ENCODE measurements around the gene ITIH3. TPM values are rescaled to one million over a fixed set of nuclear protein-coding genes. Genes with fewer than 3 reads are reported as not detected.

The ITIH3 gene
- total RNA-seq, 1 experiment from 2014 or later = not detected

GRCh38 chr3:52836986-52837385, 42.4 kb downstream of the ITIH3 start:
- no peak for DNase-seq (ENCODE audit: low read depth)
- in situ Hi-C loops (cut with HindIII; ENCODE audit: low pct_unique_long_range_greater_than_20kb, low sequenced_read_pairs) = no loop called here

DNA sequence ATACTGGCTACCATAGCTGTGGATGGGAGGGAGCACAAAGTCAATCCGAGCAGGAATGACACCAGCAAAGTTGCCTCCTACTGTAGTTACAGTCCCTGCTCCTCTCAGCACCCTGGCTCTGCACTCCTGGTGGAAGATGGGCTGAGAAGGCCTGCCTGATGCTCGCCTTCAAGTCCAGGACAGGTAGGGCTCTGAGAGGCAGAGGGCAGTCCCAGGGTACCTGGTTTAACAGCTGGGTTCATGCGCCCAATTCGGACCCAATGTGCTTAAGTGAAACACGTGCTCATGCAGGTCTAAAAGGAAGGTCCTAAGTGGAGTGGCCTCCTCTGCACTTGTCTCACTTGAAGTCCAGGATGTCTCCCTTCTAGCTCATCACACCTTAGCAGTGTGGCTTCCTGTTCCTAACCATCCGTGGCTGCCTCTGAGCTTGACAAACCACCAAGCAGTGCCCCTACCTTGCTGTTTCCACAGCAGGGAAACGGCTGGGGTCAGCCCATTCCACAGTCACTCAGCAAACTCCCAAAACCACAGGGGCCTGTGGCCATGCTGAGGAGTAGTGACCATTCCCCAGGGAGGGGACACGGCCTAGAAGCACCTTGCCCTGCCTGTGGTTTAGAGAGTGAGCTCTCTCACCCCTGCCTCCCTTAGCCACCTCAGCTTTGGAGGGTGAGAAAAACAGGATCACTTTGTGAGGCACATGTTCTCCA, 44.1 kb downstream of the ITIH3 start:
- DNase-seq (ENCODE audit: low read depth) = no peak
- in situ Hi-C loops (cut with HindIII; ENCODE audit: low pct_unique_long_range_greater_than_20kb, low sequenced_read_pairs) = no loop called here

DNA sequence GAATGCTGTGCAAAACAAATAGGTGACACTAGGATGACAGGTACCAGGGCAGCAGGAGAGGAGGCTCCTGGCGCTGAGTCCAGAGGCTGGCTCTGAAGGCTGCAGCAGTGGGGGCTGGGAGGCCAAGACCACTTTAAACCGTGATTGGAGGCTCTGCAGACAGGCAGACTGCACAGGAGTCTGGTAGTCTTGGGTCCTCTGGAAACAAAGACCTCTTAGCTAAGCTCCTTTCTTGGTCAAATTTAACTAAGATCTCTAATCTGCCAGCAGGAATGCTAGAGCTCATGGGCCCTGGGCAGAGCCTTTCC, 44.6 kb downstream of the ITIH3 start:
- in situ Hi-C loops (cut with HindIII; ENCODE audit: low pct_unique_long_range_greater_than_20kb, low sequenced_read_pairs) = no loop called here
- DNase-seq (ENCODE audit: low read depth) = no peak

DNA sequence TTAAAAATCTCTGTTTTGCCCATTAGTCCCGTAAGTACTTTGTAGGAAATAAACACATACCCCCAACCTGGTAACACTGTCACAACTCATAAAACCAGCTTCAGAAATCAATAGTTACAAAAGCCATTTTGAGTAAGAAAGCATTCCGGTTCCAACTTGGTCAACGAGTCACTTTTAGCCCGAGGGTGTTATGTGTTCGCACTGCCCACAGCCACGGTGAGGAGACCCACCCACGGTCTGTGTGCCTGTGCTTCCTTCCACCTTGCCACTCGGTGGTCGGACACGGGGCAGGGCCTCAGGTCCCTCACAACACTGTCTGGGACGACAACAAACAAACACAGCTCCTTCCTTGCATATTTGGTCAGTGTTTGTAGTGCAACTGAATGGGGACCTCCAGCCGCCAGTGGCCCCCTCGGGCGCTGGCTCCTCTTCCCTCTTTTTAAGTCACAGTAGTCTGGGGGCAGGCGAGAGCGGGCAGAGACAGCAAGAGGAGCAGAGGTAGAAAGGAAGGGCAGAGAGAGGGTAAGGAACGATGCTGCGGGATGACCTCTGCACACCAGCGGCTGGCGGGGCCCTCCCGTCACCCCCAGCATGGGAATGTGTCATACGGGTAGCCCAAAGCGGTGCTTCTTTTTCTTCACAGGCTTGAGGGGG, 45.4 kb downstream of the ITIH3 start:
- in situ Hi-C loops (cut with HindIII; ENCODE audit: low pct_unique_long_range_greater_than_20kb, low sequenced_read_pairs) = no loop called here

GRCh38 chr3:52841211-52841980, 46.8 kb downstream of the ITIH3 start:
- no peak for DNase-seq (ENCODE audit: low read depth)
- in situ Hi-C loops (cut with HindIII; ENCODE audit: low pct_unique_long_range_greater_than_20kb, low sequenced_read_pairs) = no loop called here

More for the DNA sequence above, 45.4 kb downstream of the ITIH3 start:
- DNase-seq (ENCODE audit: low read depth) = no peak

DNA sequence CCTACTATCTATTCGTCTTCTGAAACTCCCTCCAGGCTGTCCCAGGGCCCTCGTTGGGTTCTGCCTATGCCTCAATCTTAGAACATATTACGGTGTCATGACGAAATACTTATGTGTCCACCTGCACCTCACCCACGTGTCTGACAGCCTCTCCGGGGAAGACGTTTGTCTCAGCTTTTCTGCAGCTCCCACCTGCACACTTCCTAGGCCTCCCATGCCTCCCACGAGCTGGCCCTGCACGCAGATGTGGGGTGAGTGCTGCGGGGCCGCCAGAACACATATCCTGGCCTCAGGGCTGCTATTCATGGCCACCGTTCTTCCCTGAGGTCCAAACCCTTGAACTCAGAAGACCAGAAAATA, 47.4 kb downstream of the ITIH3 start:
- in situ Hi-C loops (cut with HindIII; ENCODE audit: low pct_unique_long_range_greater_than_20kb, low sequenced_read_pairs) = no loop called here

GRCh38 chr3:52842424-52842823, 47.8 kb downstream of the ITIH3 start:
- in situ Hi-C loops (cut with HindIII; ENCODE audit: low pct_unique_long_range_greater_than_20kb, low sequenced_read_pairs) = no loop called here
- no peak for DNase-seq (ENCODE audit: low read depth)

More for the DNA sequence above, 47.4 kb downstream of the ITIH3 start:
- no peak for DNase-seq (ENCODE audit: low read depth)

- no peak for DNase-seq (ENCODE audit: low read depth)
- in situ Hi-C loops (cut with HindIII; ENCODE audit: low pct_unique_long_range_greater_than_20kb, low sequenced_read_pairs) = no loop called here
Measured at GRCh38 chr3:52843108-52843865, 48.7 kb downstream of the ITIH3 start.

GRCh38 chr3:52843881-52844280, 49.3 kb downstream of the ITIH3 start:
- in situ Hi-C loops (cut with HindIII; ENCODE audit: low pct_unique_long_range_greater_than_20kb, low sequenced_read_pairs) = no loop called here
- no peak for DNase-seq (ENCODE audit: low read depth)

GRCh38 chr3:52844290-52844975, 49.8 kb downstream of the ITIH3 start:
- DNase-seq (ENCODE audit: low read depth) = no peak
- in situ Hi-C loops (cut with HindIII; ENCODE audit: low pct_unique_long_range_greater_than_20kb, low sequenced_read_pairs) = no loop called here

DNA sequence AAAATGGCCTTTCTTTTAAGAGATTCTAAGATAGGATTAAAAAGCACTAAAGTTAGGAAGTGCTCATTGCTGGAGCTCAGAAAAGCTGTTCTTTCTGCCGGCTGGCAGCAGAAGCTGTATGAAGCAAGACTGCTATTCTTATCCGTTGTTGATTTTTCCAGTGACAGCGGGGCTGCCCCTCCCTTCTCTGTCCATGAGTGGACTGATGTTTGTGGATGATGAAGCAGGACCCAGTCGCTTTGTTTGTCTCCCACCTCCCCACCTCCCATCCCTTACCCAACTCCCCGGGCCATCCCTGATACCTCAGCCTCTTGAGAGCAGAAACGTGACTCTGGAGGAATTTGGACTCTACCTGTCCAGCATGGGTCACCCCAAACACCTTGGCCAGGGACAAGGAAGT, 50.6 kb downstream of the ITIH3 start:
- in situ Hi-C loops (cut with HindIII; ENCODE audit: low pct_unique_long_range_greater_than_20kb, low sequenced_read_pairs) = no loop called here
- no peak for DNase-seq (ENCODE audit: low read depth)

DNA sequence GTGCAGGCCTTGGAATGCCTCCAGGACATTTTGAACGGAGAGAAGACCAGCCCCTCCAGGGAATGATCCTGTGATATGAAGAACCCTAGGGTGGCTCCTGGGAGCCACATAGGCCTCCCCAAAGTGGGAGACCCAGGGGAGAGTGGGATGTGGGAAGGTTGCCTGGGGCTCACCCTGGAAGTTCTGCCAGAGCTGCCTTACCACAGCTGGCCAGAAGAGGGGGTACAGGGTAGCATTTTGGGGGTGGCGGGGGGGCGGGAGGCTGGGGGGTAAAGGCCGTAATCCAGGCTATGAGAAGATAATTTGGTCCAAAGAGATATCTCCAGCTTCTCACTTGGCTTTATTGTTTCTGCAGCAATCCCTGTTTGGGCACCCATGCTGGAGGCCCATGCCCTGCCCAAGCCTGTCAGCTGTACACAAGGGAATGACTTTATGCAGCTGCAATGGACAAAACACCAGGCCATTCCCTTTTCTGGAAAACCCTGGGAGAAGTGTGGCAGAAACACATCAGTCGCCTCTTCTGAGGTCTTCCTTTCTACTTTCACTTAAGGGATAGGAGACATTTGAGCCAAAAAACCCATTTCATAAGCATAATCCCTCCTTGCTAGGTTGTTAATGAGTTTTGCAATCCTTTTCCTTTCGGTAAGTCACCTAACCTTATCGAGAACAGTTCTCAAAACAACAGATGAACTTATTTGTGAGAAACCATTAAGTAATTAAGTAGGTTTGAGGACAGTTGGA, 51.3 kb downstream of the ITIH3 start:
- DNase-seq (ENCODE audit: low read depth) = no peak
- in situ Hi-C loops (cut with HindIII; ENCODE audit: low pct_unique_long_range_greater_than_20kb, low sequenced_read_pairs) = no loop called here

DNA sequence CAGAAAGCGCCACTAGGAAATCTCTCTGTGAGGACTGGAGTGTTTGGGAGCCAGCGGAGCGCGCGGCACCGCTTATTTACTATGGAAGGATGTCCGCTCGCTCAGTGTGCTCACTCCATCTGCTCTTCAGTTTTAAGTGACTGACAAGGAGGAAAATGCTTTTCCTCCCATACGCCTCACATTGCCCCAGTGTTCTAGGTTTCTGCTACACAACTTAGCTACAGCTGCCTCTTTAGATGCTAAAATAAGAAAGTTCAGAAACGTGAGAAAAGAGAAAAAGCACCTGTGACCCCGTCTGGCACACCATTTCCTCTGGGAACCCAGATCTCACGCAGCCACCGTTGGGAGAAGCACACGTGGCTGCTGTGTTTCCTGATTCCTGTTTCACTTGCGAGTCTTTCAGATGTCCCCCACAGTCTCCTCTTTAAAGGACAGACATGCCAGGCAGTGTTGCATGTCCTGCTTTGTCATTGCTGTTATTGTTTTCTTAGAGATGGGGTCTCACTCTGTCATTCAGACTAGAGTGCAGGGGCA, 51.9 kb downstream of the ITIH3 start:
- DNase-seq (ENCODE audit: low read depth) = no peak
- in situ Hi-C loops (cut with HindIII; ENCODE audit: low pct_unique_long_range_greater_than_20kb, low sequenced_read_pairs) = no loop called here

- in situ Hi-C loops (cut with HindIII; ENCODE audit: low pct_unique_long_range_greater_than_20kb, low sequenced_read_pairs) = no loop called here
Measured at GRCh38 chr3:52847241-52847640, 52.6 kb downstream of the ITIH3 start.

GRCh38 chr3:52847726-52848125, 53.1 kb downstream of the ITIH3 start:
- DNase-seq (ENCODE audit: low read depth) = no peak
- in situ Hi-C loops (cut with HindIII; ENCODE audit: low pct_unique_long_range_greater_than_20kb, low sequenced_read_pairs) = no loop called here

More at GRCh38 chr3:52847241-52847640, 52.6 kb downstream of the ITIH3 start:
- DNase-seq (ENCODE audit: low read depth) = no peak

- no peak for DNase-seq (ENCODE audit: low read depth)
- in situ Hi-C loops (cut with HindIII; ENCODE audit: low pct_unique_long_range_greater_than_20kb, low sequenced_read_pairs) = no loop called here
Measured at GRCh38 chr3:52848617-52849016, 54.0 kb downstream of the ITIH3 start.

DNA sequence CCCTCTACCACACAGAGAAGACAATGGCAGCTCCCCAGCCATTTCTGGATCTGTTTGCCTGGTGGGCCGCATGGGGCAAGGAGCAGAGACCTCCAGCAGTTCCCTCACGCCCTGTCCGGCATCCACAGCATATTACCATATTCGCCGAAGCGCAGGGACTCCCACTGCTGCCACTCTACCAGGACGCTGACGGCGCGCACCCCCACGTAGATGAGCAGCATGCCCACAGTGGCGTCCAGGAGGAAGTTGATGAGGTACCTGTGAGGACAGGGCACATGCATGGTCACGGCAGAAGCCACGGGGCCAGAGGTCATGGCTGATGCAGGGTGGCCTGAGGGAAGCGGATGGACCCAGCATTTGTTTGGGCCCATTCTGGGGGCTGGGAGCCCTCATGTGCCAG, 55.1 kb downstream of the ITIH3 start:
- no peak for DNase-seq (ENCODE audit: low read depth)
- in situ Hi-C loops (cut with HindIII; ENCODE audit: low pct_unique_long_range_greater_than_20kb, low sequenced_read_pairs) = no loop called here
